OCI-LY3 (cell line): ENCODE measurements around the gene TMPRSS13.

Experiments used
- H2AFZ ChIP-seq: fragments of 200-600, 300-600 bp; shearing (Covaris generic); 2 replicates; pipeline ENCODE4 v1.6.0; 2014; ENCODE audit warnings: antibody characterized with exemption, low read depth, low read length
- H3K27ac ChIP-seq: fragments of 200-600, 300-600 bp; sonication (generic); 2 replicates; pipeline ENCODE4 v1.5.1; 2014; ENCODE audit warnings: mild to moderate bottlenecking, low read length, moderate library complexity, mixed read lengths
- H3K27me3 ChIP-seq: fragments of 200-600, 300-600 bp; sonication (generic); 2 replicates; pipeline ENCODE4 v1.6.1; 2014; ENCODE audit warnings: low read depth, low read length, mixed read lengths
- H3K36me3 ChIP-seq: fragments of 200-600, 300-600 bp; sonication (generic); replicated peaks from 2 replicates; pipeline ENCODE3; 2014; ENCODE audit warnings: low read depth, low read length, mixed read lengths
- H3K4me1 ChIP-seq: fragments of 300-600, 200-600 bp; sonication (generic); 2 replicates; pipeline ENCODE4 v1.6.1; 2014; ENCODE audit warnings: low read length, mixed read lengths
- H3K4me2 ChIP-seq: fragments of 200-600, 300-600 bp; sonication (generic); 2 replicates; pipeline ENCODE4 v1.6.1; 2014; ENCODE audit warnings: low read length, mixed read lengths
- H3K4me3 ChIP-seq: fragments of 300-600, 200-600 bp; sonication (generic); 2 replicates; pipeline ENCODE4 v1.5.1; 2014; ENCODE audit warnings: antibody characterized with exemption, mild to moderate bottlenecking, low read length, moderate library complexity
- H3K79me2 ChIP-seq: fragments of 300-600, 200-600 bp; shearing (Covaris generic); 2 replicates; pipeline ENCODE4 v1.6.1; 2014; ENCODE audit warnings: mild to moderate bottlenecking, low read length, mixed read lengths
- H3K9ac ChIP-seq: fragments of 300-600, 200-600 bp; shearing (Covaris generic); 2 replicates; pipeline ENCODE4 v1.6.0; 2014; ENCODE audit warnings: mild to moderate bottlenecking, low read length, moderate library complexity
- H3K9me3 ChIP-seq: fragments of 200-600, 300-600 bp; shearing (Covaris generic); 2 replicates; pipeline ENCODE4 v1.6.1; 2014; ENCODE audit warnings: low read length, mixed read lengths; ENCODE audit not compliant: insufficient read depth
- H4K20me1 ChIP-seq: fragments of 200-600, 300-600 bp; sonication (generic); 2 replicates; pipeline ENCODE4 v1.6.1; 2016; ENCODE audit warnings: low read length, mixed read lengths; ENCODE audit not compliant: insufficient read depth
- CTCF ChIP-seq: fragments of 200-600, 300-600 bp; sonication (generic); IDR thresholded peaks from 2 replicates; pipeline ENCODE4 v1.5.1; 2014; ENCODE audit warnings: antibody characterized with exemption, low read length, low read depth
- EZH2phosphoT487 ChIP-seq: fragments of 200-600 bp; shearing (Covaris generic); IDR thresholded peaks from 2 replicates; pipeline ENCODE4 v1.6.1; 2018; ENCODE audit warnings: antibody characterized with exemption, mixed run types, low read depth

TMPRSS13 gene

DNA sequence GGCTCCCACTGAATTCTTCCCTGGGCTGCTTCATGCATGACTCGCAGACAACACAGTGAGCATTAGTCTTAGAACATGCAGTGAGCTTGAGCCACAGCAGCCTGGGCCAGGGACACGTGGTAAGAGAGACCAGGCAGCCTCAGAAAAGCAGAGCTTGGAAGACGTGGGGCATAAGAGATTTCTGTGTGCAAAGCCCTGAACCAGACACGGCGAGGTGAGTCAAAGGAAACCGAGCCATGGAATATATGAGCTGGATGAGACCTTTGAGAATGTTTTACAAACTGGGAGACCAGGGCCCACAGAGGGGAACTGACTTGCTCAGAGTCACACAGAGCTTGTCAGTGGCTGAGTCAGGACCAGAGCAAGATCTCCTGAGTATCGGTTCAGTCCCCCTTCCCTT lies 44.2 kb downstream of the TMPRSS13 start:
- Histone ChIP-seq H3K4me2 (no peak overlapping the region), H3K9me3 (no peaks in the 10 kb centered on the region), H2AFZ (no peak overlapping the region), H3K27ac (no peak overlapping the region), H3K4me1 (0 out of 2 replicates have a peak, but pooled peaks cover 6% of the 10 kb centered on the region), H3K79me2 (no peaks in the 10 kb centered on the region), H4K20me1 (no peaks in the 10 kb centered on the region), H3K9ac (no peak overlapping the region), H3K4me3 (no peak overlapping the region), H3K36me3 (peaks cover under 1% of the 10 kb centered on the region), H3K27me3 (peaks cover 9% of the 10 kb centered on the region; the same call in 1 of the 2 replicates)
- TF ChIP-seq CTCF = no peak
- TF ChIP-seq EZH2phosphoT487 = no peak

- Histone ChIP-seq H3K27me3 (peaks cover 17% of the 10 kb centered on the region; the same call in 1 of the 2 replicates), H2AFZ (no peak overlapping the region), H4K20me1 (no peaks in the 10 kb centered on the region), H3K27ac (no peak overlapping the region), H3K9ac (no peak overlapping the region), H3K4me1 (0 out of 2 replicates have a peak, but pooled peaks cover 3% of the 10 kb centered on the region), H3K4me2 (no peak overlapping the region), H3K79me2 (no peaks in the 10 kb centered on the region), H3K4me3 (no peak overlapping the region), H3K36me3 (no peaks in the 10 kb centered on the region), H3K9me3 (no peaks in the 10 kb centered on the region)
- TF ChIP-seq CTCF = no peak
- no peak for TF ChIP-seq EZH2phosphoT487
These were observed 46.1 kb downstream of the TMPRSS13 start for GRCh38 chr11:117883063-117883462.

GRCh38 chr11:117882311-117882905 lies 46.8 kb downstream of the TMPRSS13 start:
- Histone ChIP-seq H3K27ac (no peak overlapping the region), H3K79me2 (no peaks in the 10 kb centered on the region), H4K20me1 (no peaks in the 10 kb centered on the region), H3K36me3 (no peaks in the 10 kb centered on the region), H2AFZ (no peak overlapping the region), H3K4me1 (no peaks in the 10 kb centered on the region), H3K27me3 (peaks cover 20% of the 10 kb centered on the region; the same call in 1 of the 2 replicates), H3K4me2 (no peak overlapping the region), H3K9me3 (no peaks in the 10 kb centered on the region), H3K4me3 (no peak overlapping the region), H3K9ac (no peak overlapping the region)
- TF ChIP-seq EZH2phosphoT487 (no peak), CTCF (no peak)

DNA sequence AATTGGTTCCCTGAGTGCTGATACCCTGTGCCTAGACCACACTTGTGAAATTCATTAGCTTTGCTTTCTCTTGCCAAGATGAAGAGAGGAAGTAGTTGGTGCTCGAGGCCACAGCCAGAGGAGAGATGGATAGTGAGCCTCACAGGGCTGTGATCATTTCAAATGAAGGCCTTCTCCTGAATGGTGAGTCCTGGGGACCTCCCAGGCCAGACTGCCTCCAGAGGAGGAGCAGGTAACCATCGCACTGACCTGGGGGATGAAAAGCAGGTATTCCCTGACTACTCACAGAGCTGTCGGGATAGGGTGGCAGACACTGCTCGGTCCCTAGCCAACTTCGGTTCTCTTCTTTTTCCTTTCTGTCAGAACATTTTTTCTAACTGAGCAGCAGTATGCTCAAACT lies 48.0 kb downstream of the TMPRSS13 start:
- Histone ChIP-seq H2AFZ (no peak overlapping the region), H4K20me1 (no peaks in the 10 kb centered on the region), H3K27me3 (peaks cover 30% of the 10 kb centered on the region), H3K9ac (no peak overlapping the region), H3K9me3 (no peaks in the 10 kb centered on the region), H3K27ac (no peak overlapping the region), H3K36me3 (no peaks in the 10 kb centered on the region), H3K4me3 (no peak overlapping the region), H3K4me1 (no peaks in the 10 kb centered on the region), H3K4me2 (no peak overlapping the region), H3K79me2 (no peaks in the 10 kb centered on the region)
- TF ChIP-seq CTCF = no peak
- TF ChIP-seq EZH2phosphoT487 = no peak
